HG03469 (cell line): ENCODE data around the gene CDC45.

Experiments used
- ATAC-seq: cut with Tn5 transposase; IDR thresholded peaks from one replicate; pipeline ENCODE4 v1.9.1; 2021; ENCODE audit warnings: mild to moderate bottlenecking, moderate library complexity, moderate number of reproducible peaks; ENCODE audit not compliant: unreplicated experiment

The CDC45 gene

GRCh38 chr22:19492504-19493174 is 12.9 kb downstream of the CDC45 start:
- ATAC-seq: no peak

- no peak for ATAC-seq
These were observed 14.4 kb downstream of the CDC45 start for GRCh38 chr22:19494001-19494560.

- no peak for ATAC-seq
These were observed 15.0 kb downstream of the CDC45 start for GRCh38 chr22:19494676-19495173.

DNA sequence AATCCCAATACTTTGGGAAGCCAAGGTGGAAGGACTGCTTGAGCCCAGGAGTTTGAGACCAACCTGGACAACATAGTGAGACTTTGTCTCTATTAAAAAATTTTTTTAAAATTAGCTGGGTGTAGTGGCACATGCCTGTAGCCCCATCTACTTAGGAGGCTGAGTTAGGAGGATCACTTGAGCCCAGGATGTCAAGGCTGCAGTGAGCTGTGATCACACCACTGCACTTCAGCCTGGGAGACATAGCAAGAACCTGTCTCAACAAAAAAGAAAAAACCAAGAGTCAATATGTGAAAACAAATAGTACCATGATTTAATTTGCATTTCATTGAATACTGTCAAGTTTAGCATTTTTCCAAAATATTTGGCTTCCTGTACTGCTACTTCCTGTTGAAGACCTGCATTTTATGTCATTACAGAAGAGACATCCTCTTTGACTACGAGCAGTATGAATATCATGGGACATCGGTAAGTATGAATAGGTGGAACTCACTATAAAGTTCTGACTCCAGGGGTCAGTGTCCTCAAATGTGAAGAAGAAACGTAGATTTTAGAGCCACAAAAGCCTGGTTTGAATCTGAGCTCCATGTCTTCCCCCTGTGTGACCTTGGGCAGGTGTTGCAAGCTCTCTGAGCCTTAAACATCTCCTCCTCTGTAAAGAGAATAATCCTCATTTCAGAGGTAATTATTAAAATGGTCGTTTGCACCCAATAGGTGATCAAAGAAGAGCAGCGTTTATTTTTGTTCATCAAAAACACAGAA is 16.0 kb downstream of the CDC45 start:
- ATAC-seq: no peak

DNA sequence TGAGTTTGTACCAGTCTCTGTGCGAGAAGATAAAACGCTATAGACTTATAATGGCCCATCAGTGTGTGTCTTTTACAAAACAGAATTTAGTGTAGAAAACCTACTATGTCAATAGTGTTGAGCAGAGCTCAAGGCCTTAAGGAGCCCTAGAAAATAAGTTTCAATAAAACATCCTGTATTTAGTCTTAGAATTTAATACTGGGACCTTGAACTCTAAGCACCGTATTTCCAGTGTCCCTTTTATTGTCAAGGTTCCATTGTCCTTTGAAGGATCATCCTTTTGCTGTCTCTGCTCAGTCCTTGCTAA is 16.6 kb downstream of the CDC45 start:
- no peak for ATAC-seq

GRCh38 chr22:19497245-19497644 is 17.5 kb downstream of the CDC45 start:
- ATAC-seq: no peak

GRCh38 chr22:19498154-19498865 is 18.6 kb downstream of the CDC45 start:
- ATAC-seq: no peak

GRCh38 chr22:19498866-19499190 is 19.1 kb downstream of the CDC45 start:
- ATAC-seq: no peak

DNA sequence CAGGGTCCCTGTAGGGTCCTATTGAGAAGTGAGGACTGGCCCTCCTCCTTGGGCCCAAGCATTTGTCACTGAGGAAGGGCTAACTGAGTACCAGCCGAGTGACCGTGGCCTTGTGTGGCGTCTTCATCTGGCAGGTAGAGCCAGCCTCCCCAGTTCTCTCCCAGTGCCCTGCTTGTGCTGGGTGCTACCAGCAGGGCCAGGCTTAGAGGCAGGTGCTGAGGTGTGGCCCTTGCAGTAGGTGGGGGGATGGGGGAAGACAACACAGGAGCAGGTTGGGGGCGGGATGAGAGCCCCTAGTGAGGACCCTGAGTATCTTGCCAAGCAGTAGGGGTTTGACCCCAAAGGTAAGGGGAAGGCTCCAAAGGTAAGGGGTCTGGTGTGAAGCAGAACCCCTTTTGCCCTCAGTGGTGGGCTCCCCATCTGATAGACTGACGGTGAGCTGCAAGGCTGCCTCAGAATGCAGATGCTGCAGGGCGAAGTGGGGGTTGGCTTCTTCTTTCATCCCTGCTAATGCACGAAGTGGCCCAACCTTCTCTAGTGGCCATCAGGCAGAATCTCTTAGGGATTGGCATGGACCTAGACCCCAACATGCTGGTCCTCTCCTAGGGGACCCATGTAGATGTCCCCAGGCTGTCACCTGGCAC is 19.6 kb downstream of the CDC45 start:
- ATAC-seq: no peak

DNA sequence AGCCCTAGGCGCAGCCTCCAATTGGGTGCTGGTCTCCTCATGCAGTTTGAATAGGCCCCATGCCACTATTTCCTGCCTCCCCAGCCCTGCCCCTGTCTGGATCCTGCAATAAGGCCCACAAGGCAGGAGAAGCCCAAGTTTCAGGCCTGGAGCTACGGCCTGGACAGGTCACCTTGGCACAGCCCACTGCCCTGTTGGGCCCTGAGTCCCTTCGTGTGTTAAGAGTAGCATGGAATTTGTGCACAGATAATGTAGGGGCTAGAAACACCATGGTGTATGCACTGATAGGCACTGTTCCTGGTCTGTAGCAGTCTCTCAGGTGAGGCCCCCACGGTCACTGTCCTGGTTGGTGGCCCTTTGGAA is 20.1 kb downstream of the CDC45 start:
- ATAC-seq: no peak

- ATAC-seq: no peak
These were observed 22.3 kb downstream of the CDC45 start for GRCh38 chr22:19501897-19502447.

DNA sequence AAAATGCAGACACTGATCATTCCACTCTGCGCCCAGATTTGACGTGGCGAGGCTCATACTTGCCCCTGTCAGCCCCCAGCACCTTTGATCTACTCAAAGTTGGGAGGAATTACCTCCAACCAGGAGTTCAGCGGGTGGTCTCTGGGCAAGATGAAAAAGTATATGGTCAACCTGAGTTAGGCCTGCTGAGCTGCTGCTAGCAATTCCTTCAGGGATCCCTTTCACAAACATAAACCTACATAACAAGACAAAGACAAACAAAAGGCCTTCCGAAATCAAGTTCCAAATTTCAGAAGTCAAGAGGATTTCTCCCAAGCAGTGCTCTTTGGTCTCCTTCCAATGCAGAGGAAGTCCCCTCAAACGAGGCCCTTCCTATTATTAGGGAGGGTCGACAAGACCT is 23.6 kb downstream of the CDC45 start:
- ATAC-seq: no peak

DNA sequence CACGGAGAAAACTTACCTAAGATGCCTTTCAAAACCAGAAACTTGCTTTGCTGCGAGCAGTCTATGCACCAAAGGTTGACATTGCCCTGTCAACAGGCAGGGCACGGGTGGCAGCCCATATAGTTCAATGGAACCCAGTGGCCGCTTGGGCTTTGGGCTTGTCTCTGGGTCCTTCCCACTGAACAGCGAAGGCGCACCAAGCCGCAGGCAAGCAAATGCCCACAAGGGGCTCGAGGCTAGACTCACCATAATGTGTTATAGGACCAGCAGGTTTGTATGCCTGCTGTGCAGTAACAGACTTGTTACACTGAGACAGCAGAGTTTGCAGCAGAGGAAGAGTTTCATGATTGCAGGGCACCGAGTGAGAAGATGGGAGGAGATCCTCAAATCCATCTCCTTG is 24.1 kb downstream of the CDC45 start:
- no peak for ATAC-seq

DNA sequence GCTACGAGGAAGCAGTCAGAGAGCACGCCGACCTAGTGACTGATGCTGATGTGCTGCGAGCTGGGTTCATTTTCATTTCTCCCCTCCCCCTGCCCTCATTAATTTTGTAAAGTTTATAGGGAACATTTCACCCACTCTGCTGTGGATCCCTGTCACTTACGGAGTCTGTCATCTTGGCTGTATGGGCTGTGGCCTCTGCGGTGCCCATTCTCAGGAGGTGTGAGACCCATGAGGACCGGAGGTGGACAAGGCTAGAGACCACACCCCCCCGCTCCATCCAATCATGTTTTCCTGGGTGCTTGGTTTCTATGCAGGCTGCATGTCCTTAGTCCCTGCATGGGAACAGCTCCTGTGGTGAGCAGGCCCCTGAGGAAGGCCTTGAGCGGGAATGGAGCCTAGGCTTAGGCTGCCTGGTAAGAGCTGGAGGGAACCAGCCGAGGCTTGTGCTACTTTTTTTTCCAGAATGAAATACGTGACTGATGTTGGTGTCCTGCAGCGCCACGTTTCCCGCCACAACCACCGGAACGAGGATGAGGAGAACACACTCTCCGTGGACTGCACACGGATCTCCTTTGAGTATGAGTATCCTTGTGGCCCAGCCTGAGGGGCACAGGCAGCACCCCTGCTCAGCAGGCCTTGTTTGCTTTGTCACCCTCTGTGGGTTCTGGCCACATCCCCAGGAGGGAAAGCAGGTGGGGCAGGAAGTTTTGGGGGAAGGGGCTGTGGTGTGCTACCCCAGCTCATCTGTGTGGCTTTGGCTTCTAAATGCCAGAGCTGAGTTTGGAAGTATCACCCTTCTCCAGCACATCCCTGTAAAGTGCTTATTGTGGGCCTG is 25.4 kb downstream of the CDC45 start:
- ATAC-seq: no peak

- no peak for ATAC-seq
These were observed 26.0 kb downstream of the CDC45 start for GRCh38 chr22:19505735-19506126.

DNA sequence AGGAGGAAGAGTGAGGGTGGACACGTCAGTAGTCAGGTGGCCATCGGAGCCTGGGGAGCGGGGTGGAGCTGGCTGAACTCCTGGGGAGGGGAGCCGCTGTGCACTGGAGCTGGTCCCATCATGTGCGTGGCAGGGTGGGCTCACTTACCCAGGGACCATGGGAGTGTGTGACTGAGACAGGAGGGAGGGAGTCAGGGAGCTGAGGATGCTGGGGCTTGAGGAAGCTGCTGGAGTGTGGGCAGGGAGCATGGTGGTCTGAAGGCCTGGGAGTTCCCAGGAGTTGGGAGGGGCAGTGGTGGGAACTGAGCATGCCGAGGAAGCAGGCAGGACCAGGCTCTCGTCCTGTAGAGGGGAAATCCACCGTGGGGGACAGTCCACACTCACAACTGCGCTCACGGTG is 26.5 kb downstream of the CDC45 start:
- no peak for ATAC-seq

- ATAC-seq: no peak
These were observed 27.8 kb downstream of the CDC45 start for GRCh38 chr22:19507534-19507861.

- ATAC-seq: no peak
These were observed 28.5 kb downstream of the CDC45 start for GRCh38 chr22:19508024-19508776.

DNA sequence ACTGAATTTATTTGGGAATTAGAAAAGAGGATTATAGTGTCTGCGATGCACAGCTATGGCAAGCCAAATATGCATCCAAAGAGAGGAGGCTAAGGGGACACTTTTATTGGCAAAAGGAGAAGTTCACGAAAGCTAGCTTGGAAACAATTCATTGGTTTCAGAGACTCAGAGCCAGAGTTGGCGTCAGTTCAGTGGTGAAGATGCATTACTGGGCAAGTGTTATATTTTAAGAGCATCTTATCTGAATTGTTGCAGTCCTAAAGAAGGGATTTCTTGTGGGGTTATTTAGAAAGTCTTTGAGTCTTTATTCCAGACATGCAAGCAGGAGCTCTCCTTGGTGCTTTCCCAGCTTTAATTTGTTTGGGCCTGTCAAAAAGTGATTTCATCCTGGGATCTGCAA is 29.5 kb downstream of the CDC45 start:
- ATAC-seq: no peak

- ATAC-seq: no peak
These were observed 30.2 kb downstream of the CDC45 start for GRCh38 chr22:19509923-19510322.
